Measurements from ENCODE around the gene TPSG1. TPM values are rescaled to one million over a fixed set of nuclear protein-coding genes. Genes with fewer than 3 reads are reported as not detected.

TPSG1 gene
- total RNA-seq, 2 donors from 2014 or later = 0.54 TPM; not detected in 1

DNA sequence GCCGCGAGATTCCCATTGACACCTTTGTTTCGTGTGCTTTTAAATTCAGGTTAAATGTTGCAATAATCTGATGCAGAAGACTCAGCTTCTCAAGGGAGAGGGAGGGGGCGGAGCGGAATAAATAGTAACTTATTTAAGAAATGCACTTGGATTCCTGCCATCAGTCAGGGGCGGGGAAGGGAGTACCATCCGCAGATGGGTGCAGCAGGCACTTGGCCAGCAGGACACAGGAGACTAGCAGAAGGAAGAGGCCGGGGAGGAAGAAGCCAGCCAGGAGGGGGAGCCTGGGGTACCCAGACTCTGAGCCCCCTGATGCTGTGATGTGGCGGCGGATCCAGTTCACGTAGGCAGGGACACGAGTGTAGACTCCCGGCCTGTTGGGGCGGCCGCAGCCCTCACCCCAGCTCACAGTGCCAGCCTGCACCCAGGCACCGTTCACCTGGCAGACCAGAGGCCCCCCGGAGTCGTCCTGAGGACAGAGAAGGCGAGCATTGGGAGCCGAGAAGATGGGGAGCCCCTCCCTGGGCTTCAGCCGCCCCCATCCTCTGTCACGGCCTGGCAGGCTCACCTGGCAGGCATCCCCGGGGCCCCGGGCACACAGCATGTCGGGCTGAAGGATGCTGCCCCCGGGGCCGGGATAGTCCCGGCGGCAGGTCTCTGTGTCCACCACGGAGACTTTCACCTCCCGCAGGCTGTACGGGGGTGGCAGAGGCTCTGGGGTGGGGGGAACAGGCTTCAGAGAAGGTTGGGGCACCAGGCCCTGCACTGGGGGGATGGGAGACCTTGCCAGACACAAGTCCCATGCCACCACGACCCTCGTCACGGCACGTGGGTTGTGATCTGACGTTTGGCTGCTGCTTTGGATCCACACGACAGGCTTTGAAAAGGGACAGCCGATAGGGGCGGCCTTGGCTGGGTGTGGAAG, 3.2 kb downstream of the TPSG1 start:
- TF ChIP-seq, protein P1, sequence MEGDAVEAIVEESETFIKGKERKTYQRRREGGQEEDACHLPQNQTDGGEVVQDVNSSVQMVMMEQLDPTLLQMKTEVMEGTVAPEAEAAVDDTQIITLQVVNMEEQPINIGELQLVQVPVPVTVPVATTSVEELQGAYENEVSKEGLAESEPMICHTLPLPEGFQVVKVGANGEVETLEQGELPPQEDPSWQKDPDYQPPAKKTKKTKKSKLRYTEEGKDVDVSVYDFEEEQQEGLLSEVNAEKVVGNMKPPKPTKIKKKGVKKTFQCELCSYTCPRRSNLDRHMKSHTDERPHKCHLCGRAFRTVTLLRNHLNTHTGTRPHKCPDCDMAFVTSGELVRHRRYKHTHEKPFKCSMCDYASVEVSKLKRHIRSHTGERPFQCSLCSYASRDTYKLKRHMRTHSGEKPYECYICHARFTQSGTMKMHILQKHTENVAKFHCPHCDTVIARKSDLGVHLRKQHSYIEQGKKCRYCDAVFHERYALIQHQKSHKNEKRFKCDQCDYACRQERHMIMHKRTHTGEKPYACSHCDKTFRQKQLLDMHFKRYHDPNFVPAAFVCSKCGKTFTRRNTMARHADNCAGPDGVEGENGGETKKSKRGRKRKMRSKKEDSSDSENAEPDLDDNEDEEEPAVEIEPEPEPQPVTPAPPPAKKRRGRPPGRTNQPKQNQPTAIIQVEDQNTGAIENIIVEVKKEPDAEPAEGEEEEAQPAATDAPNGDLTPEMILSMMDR (IDR thresholded peaks at IDR 0.05) = no peak
- no peak overlapping the region for H3K4me3 ChIP-seq
- ATAC-seq (ENCODE audit: insufficient number of reproducible peaks, low FRiP score, low read depth) (no peak), DNase-seq (ENCODE audit: low spot score) (no peak)
- H3K9me3 ChIP-seq = no peaks in the 10 kb centered on the region
- H3K27ac ChIP-seq = no peak overlapping the region
- H3K4me1 ChIP-seq (ENCODE audit: control insufficient read depth in 1 of 2, low read depth in 2 of 2) = no peaks in the 10 kb centered on the region
- no peaks in the 10 kb centered on the region for H3K36me3 ChIP-seq
- H3K27me3 ChIP-seq (replicated peaks; ENCODE audit: insufficient read depth) = no peaks in the 10 kb centered on the region

DNA sequence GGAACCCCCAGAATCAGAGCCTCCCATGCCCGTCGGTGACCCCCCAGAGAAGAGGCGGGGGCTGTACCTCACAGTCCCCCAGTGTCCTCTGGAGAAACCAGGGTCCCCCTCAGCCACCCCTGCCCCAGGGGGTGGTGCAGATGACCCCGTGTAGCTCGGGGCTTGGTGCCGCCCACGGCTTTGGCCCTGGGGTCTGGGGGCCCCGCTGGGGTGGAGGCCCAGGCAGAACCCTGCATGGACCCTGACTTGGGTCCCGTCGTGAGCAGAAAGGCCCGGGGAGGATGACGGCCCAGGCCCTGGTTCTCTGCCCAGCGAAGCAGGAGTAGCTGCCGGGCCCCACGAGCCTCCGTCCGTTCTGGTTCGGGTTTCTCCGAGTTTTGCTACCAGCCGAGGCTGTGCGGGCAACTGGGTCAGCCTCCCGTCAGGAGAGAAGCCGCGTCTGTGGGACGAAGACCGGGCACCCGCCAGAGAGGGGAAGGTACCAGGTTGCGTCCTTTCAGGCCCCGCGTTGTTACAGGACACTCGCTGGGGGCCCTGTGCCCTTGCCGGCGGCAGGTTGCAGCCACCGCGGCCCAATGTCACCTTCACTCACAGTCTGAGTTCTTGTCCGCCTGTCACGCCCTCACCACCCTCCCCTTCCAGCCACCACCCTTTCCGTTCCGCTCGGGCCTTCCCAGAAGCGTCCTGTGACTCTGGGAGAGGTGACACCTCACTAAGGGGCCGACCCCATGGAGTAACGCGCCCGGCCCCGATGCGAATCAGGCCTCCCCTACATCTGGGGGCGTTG, 4.0 kb downstream of the TPSG1 start:
- DNase-seq (ENCODE audit: low spot score) (no peak), ATAC-seq (ENCODE audit: insufficient number of reproducible peaks, low FRiP score, low read depth) (no peak)
- TF ChIP-seq, protein P1 (IDR thresholded peaks at IDR 0.05) = no peak
- Histone ChIP-seq H3K9me3 (no peaks in the 10 kb centered on the region), H3K27ac (no peak overlapping the region), H3K4me1 (ENCODE audit: control insufficient read depth in 1 of 2, low read depth in 2 of 2) (no peaks in the 10 kb centered on the region), H3K4me3 (no peak overlapping the region), H3K27me3 (replicated peaks; ENCODE audit: insufficient read depth) (no peaks in the 10 kb centered on the region), H3K36me3 (no peaks in the 10 kb centered on the region)

DNA sequence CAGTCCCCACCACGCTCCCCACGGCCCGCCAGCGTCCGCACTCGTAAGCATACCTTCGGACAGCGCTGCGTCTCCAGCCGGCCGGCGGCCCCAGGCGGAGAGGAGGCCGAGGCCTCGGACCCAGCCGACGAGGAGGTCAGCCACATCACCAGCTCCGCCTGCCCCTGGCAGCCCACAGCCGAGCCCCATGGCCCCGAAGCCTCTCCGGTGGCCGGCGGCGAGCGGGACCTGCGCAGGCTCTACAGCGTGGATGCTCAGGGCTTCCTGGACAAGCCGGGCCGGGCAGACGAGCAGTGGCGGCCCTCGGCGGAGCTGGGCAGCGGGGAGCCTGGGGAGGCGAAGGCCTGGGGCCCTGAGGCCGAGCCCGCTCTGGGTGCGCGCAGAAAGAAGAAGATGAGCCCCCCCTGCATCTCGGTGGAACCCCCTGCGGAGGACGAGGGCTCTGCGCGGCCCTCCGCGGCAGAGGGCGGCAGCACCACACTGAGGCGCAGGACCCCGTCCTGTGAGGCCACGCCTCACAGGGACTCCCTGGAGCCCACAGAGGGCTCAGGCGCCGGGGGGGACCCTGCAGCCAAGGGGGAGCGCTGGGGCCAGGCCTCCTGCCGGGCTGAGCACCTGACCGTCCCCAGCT, 4.9 kb downstream of the TPSG1 start:
- no peak for ATAC-seq (ENCODE audit: insufficient number of reproducible peaks, low FRiP score, low read depth)
- no peaks in the 10 kb centered on the region for H3K9me3 ChIP-seq
- no peaks in the 10 kb centered on the region for H3K4me1 ChIP-seq (ENCODE audit: control insufficient read depth in 1 of 2, low read depth in 2 of 2)
- TF ChIP-seq, protein P1 (IDR thresholded peaks at IDR 0.05) = no peak
- DNase-seq (ENCODE audit: low spot score) = no peak
- H3K4me3 ChIP-seq = no peak overlapping the region
- no peaks in the 10 kb centered on the region for H3K36me3 ChIP-seq
- H3K27me3 ChIP-seq (replicated peaks; ENCODE audit: insufficient read depth) = no peaks in the 10 kb centered on the region
- H3K27ac ChIP-seq = no peak overlapping the region

DNA sequence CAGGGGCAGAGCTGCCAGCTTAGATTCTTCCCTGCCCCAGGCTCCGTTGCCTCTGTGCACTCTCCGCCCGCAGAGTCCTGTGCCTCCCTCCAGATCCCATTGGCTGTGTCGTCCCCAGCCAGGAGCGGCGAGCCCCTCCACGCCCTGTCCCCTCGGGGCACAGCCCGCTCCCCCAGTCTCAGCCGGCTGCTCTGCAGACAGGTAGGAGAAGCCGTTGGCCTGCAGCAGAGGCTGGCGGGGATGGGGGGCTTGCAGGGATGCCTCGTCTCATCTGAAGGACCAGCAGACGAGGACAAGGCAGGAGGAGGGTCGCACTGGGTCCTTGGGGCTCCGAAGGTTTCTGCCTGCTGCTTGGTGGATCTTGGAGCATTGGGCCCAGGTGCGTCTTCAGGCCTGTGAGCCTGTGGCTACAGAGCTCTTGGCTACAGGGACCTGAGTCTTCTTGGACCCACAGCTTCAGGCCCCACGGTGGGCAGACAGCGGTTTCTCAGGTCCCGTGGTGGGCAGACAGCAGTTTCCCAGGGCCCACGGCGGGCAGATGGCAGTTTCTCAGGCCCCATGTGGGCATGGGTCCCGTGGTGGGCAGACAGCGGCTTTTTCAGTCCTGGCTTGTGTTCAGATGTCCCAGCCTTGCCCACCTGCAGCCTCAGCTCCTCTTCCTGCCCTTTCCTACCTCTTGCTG, 6.0 kb downstream of the TPSG1 start:
- H3K27ac ChIP-seq = no peak overlapping the region
- TF ChIP-seq, protein P1 (IDR thresholded peaks at IDR 0.05) = no peak
- DNase-seq (ENCODE audit: low spot score) (no peak), ATAC-seq (ENCODE audit: insufficient number of reproducible peaks, low FRiP score, low read depth) (no peak)
- H3K36me3 ChIP-seq = no peaks in the 10 kb centered on the region
- no peaks in the 10 kb centered on the region for H3K4me1 ChIP-seq (ENCODE audit: control insufficient read depth in 1 of 2, low read depth in 2 of 2)
- no peaks in the 10 kb centered on the region for H3K27me3 ChIP-seq (replicated peaks; ENCODE audit: insufficient read depth)
- no peak overlapping the region for H3K4me3 ChIP-seq
- H3K9me3 ChIP-seq = no peaks in the 10 kb centered on the region

Data from thoracic aorta (tissue), 2 donors.